IMR-90 (cell line): ENCODE data around the gene CASP7. TPM values are rescaled to one million over a fixed set of nuclear protein-coding genes. Genes with fewer than 3 reads are reported as not detected.
"Not testable (repeated sequence)": the region's sequence is repeated elsewhere in the genome, so short reads cannot be mapped to it uniquely, and the experiment has no call there.

Experiments used
- ATAC-seq: fragments of 200-7000 bp; cut with Tn5 transposase; 2 replicates; pipeline ENCODE4 v1.9.1; 2020; ENCODE audit warnings: low read depth, mild to moderate bottlenecking, moderate library complexity
- BruUV-seq: library from RNA; stranded (reverse); fragments of 400-500 nt; replicated peaks from 2 replicates; lab custom pipeline; 2021; lab: Mats Ljungman, UMichigan
- CTCF ChIA-PET: fragments of 300-600 bp; formaldehyde crosslinking; extraction: SDS; loops from one replicate; lab custom pipeline; 2021; ENCODE audit warnings: antibody characterized with exemption; lab: Yijun Ruan, JAX
- POLR2A ChIA-PET: fragments of 300-600 bp; sonication (Branson Sonifier 250); formaldehyde crosslinking; loops from one replicate; lab custom pipeline; 2022; ENCODE audit warnings: antibody characterized with exemption; ENCODE audit not compliant: unreplicated experiment; lab: Charles Lee
- DNase-seq: peaks from one replicate; pipeline ENCODE4 v3.0.0; 2013
- H2AFZ ChIP-seq: replicated peaks from 2 replicates; pipeline ENCODE3; 2013; ENCODE audit warnings: low read length, mild to moderate bottlenecking; ENCODE audit not compliant: poor library complexity
- H2AK5ac ChIP-seq: 2 replicates; pipeline ENCODE4 v1.6.1; 2013; ENCODE audit warnings: low read depth, low read length, inconsistent platforms
- H2AK9ac ChIP-seq: replicated peaks from 2 replicates; pipeline ENCODE3; 2013; ENCODE audit warnings: mild to moderate bottlenecking, low read depth, low read length, moderate library complexity; ENCODE audit not compliant: poor library complexity
- H2BK120ac ChIP-seq: 2 replicates; pipeline ENCODE4 v1.6.1; 2013; ENCODE audit warnings: low read depth, low read length, inconsistent platforms
- H2BK15ac ChIP-seq: 3 replicates; pipeline ENCODE4 v1.6.1; 2013; ENCODE audit warnings: low read depth, low read length, inconsistent platforms
- H2BK20ac ChIP-seq: 2 replicates; pipeline ENCODE4 v1.6.1; 2013; ENCODE audit warnings: low read depth, mild to moderate bottlenecking, inconsistent platforms, low read length, moderate library complexity
- H2BK5ac ChIP-seq: 2 replicates; pipeline ENCODE4 v1.6.1; 2013; ENCODE audit warnings: mild to moderate bottlenecking, low read depth, low read length, inconsistent platforms; ENCODE audit not compliant: poor library complexity, severe bottlenecking
- H3K14ac ChIP-seq: replicated peaks from 2 replicates; pipeline ENCODE4 v1.6.1; 2013; ENCODE audit warnings: low read depth, low read length, inconsistent platforms
- H3K18ac ChIP-seq: 2 replicates; pipeline ENCODE4 v1.6.1; 2013; ENCODE audit warnings: low read depth, low read length, control low read depth
- H3K23ac ChIP-seq: 2 replicates; pipeline ENCODE4 v1.6.1; 2013; ENCODE audit warnings: low read depth, low read length, inconsistent platforms
- H3K27ac ChIP-seq: 2 replicates; pipeline ENCODE4 v1.5.1; 2013; ENCODE audit warnings: mild to moderate bottlenecking, control low read depth, low read length; ENCODE audit not compliant: insufficient read depth
- H3K27me3 ChIP-seq: 2 replicates; pipeline ENCODE4 v1.6.1; 2013; ENCODE audit warnings: low read length; ENCODE audit not compliant: control insufficient read depth, insufficient read depth
- H3K36me3 ChIP-seq: 2 replicates; pipeline ENCODE4 v1.6.1; 2013; ENCODE audit warnings: low read length, mixed read lengths; ENCODE audit not compliant: control insufficient read depth, insufficient read depth
- H3K4ac ChIP-seq: 2 replicates; pipeline ENCODE4 v1.6.1; 2013; ENCODE audit warnings: low read depth, low read length, inconsistent platforms
- H3K4me1 ChIP-seq: 2 replicates; pipeline ENCODE4 v1.6.1; 2013; ENCODE audit warnings: low read length, mixed read lengths; ENCODE audit not compliant: control insufficient read depth, insufficient read depth
- H3K4me2 ChIP-seq: 2 replicates; pipeline ENCODE4 v1.6.1; 2013; ENCODE audit warnings: low read depth, mild to moderate bottlenecking, control low read depth, low read length, moderate library complexity
- H3K4me3 ChIP-seq: 2 replicates; pipeline ENCODE4 v1.5.1; 2013; ENCODE audit warnings: low read depth, mild to moderate bottlenecking, control low read depth, low read length, moderate library complexity; ENCODE audit not compliant: insufficient read depth
- H3K56ac ChIP-seq: 2 replicates; pipeline ENCODE4 v1.6.1; 2013; ENCODE audit warnings: low read length, inconsistent platforms; ENCODE audit not compliant: insufficient read depth; ENCODE audit errors: extremely low read depth
- H3K79me1 ChIP-seq, 2 experiments: 2 replicates each; pipeline ENCODE4 v1.6.1; 2013; ENCODE audit warnings: low read length in 2 of 2, inconsistent platforms in 1 of 2, low read depth in 1 of 2
- H3K9ac ChIP-seq: 2 replicates; pipeline ENCODE4 v1.6.1; 2013; ENCODE audit warnings: low read depth, low read length, control low read depth
- H3K9me1 ChIP-seq: 2 replicates; pipeline ENCODE4 v1.6.1; 2013; ENCODE audit warnings: low read length, inconsistent platforms; ENCODE audit not compliant: insufficient read depth
- H3K9me3 ChIP-seq: 2 replicates; pipeline ENCODE4 v1.6.1; 2013; ENCODE audit warnings: low read length; ENCODE audit not compliant: control insufficient read depth, insufficient read depth
- H4K20me1 ChIP-seq: 2 replicates; pipeline ENCODE4 v1.6.1; 2013; ENCODE audit warnings: low read length, inconsistent platforms; ENCODE audit not compliant: insufficient read depth
- H4K5ac ChIP-seq: 2 replicates; pipeline ENCODE4 v1.6.1; 2013; ENCODE audit warnings: mild to moderate bottlenecking, low read depth, low read length, control low read depth
- H4K8ac ChIP-seq, 2 experiments: 2 replicates each; pipeline ENCODE4 v1.6.1; 2013; ENCODE audit warnings: low read depth in 2 of 2, low read length in 2 of 2, control low read depth in 1 of 2, inconsistent platforms in 1 of 2
- H4K91ac ChIP-seq: 2 replicates; pipeline ENCODE4 v1.6.1; 2013; ENCODE audit warnings: low read depth, low read length, inconsistent platforms; ENCODE audit not compliant: insufficient read depth
- MAFK ChIP-seq: IDR thresholded peaks from 2 replicates; pipeline ENCODE4 v1.6.1; 2012; ENCODE audit warnings: low read depth, low read length, improper control_type of control experiment
- MXI1 ChIP-seq: IDR thresholded peaks from 2 replicates; pipeline ENCODE4 v1.6.1; 2012; ENCODE audit warnings: low read depth, mild to moderate bottlenecking, low read length, moderate library complexity, borderline replicate concordance
- NFE2L2 ChIP-seq: fragments of 150-350 bp; IDR thresholded peaks from 2 replicates; pipeline ENCODE4 v1.6.1; 2016; ENCODE audit warnings: low read depth, mild to moderate bottlenecking, low read length
- RAD21 ChIP-seq: IDR thresholded peaks from 2 replicates; pipeline ENCODE4 v1.6.1; 2012; ENCODE audit warnings: low read length, improper control_type of control experiment
- SMC3 ChIP-seq: fragments of 150-350 bp; IDR thresholded peaks from 2 replicates; pipeline ENCODE4 v1.6.1; 2016; ENCODE audit warnings: low read depth, mild to moderate bottlenecking, antibody characterized with exemption, low read length, moderate library complexity
- WGBS, 2 experiments: methylation state at CpG; one replicate each; pipeline versions ENCODE4 v1.1.5 to v1.1.7; 2013; ENCODE audit warnings: missing lambda C conversion rate in 2 of 2; ENCODE audit not compliant: insufficient read length in 1 of 2; ENCODE audit errors: extremely low coverage in 2 of 2; 5-methylcytosine and 5-hydroxymethylcytosine counted together
- dilution Hi-C: fragments of 300-500 bp; cut with HindIII; formaldehyde crosslinking; loops from one replicate; pipeline ENCODE4 v1.14.3; 2018; ENCODE audit warnings: low sequenced_read_pairs; ENCODE audit not compliant: unreplicated experiment
- in situ Hi-C: fragments of 300-500 bp; cut with MboI; formaldehyde crosslinking; loops from 3 replicates; pipeline ENCODE4 v1.14.3; 2019; ENCODE audit warnings: low sequenced_read_pairs, inconsistent platforms, mixed read lengths
- intact Hi-C: fragments of 100-400 bp; cut with micrococcal nuclease; formaldehyde crosslinking; loops from 2 replicates; pipeline ENCODE4 v1.10.0; 2022
- polyA plus RNA-seq, 3 experiments: library from polyadenylated mRNA; depleted of rRNA; stranded (reverse); fragments of >200 nt; gene quantifications; 2 replicates each; pipeline ENCODE4 v1.2.3, GENCODE V29; 2012; ENCODE audit warnings: low replicate concordance in 1 of 3
- total RNA-seq: library from RNA; depleted of rRNA; stranded (reverse); fragments of >200 nt; gene quantifications from 2 replicates; pipeline ENCODE4 v1.2.3, GENCODE V29; 2012
- TF ChIP-seq, protein P1 (sequence below): fragments of 150-350 bp; IDR thresholded peaks from 2 replicates; pipeline ENCODE4 v1.6.1; 2017; ENCODE audit warnings: mild to moderate bottlenecking, antibody characterized with exemption, low read length, low read depth
- TF ChIP-seq, protein P2 (sequence below): fragments of 150-350 bp; IDR thresholded peaks from 2 replicates; pipeline ENCODE4 v1.6.1; 2016; ENCODE audit warnings: low read depth, mild to moderate bottlenecking, low read length, moderate library complexity, borderline replicate concordance

CASP7 gene
- total and polyA plus RNA-seq, 2 of the 4 experiments (the other 2 are of a cell fraction) = 15.1 to 16.7 TPM

DNA sequence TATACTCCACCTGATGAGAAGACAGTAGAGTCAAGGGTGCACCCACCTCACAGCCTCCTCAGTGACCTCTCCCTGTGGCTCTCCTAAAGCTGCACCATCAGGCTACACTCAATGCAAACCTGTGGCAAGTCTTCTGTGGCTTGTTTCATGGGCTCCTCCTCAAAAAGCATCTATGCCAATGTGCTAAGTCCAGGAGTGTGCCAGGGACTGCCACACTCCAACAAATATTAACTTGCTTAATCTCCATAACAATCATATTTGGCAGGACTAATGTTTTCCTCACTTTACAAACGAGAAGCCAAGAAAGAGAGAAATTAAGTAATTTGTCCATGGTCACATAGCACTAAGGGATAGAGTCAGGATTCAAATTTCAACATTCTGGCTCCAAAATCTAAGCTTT lies 27.8 kb upstream of the CASP7 start:
- Histone ChIP-seq H3K18ac (no peak overlapping the region), H3K36me3 (no peaks in the 10 kb centered on the region), H3K27ac (no peak overlapping the region), H3K9me1 (no peaks in the 10 kb centered on the region), H3K14ac (no peak overlapping the region), H2BK120ac (no peak overlapping the region), H3K9ac (no peak overlapping the region), H4K5ac (no peak overlapping the region), H4K20me1 (no peaks in the 10 kb centered on the region), H3K4me2 (no peak overlapping the region), H3K4ac (no peak overlapping the region), H3K9me3 (no peaks in the 10 kb centered on the region), H3K23ac (no peak overlapping the region), H2AK9ac (no peak overlapping the region), H3K27me3 (peaks cover 15% of the 10 kb centered on the region), H2BK5ac (no peak overlapping the region), H2AK5ac (no peak overlapping the region), H3K4me3 (no peak overlapping the region), H4K8ac (no peak overlapping the region), H2BK15ac (no peak overlapping the region), H2AFZ (no peak overlapping the region), H4K91ac (no peak overlapping the region), H3K4me1 (no peaks in the 10 kb centered on the region), H2BK20ac (no peak overlapping the region), H3K56ac (no peak overlapping the region), H3K79me1 (no peaks in the 10 kb centered on the region)
- intact Hi-C loops = no loop called here
- ATAC-seq = no peak
- in situ Hi-C loops = no loop called here
- ChIA-PET POLR2A (no interaction called here), CTCF (no interaction called here)
- no CpG with 5 or more reads among the region's 1 CpG for WGBS, 2 experiments
- dilution Hi-C loops = no loop called here
- BruUV-seq = no TSS peak
- no peak for DNase-seq
- TF ChIP-seq SMC3 (no peak), MAFK (no peak), MXI1 (no peak), RAD21 (no peak), NFE2L2 (no peak)
- TF ChIP-seq, protein P1, sequence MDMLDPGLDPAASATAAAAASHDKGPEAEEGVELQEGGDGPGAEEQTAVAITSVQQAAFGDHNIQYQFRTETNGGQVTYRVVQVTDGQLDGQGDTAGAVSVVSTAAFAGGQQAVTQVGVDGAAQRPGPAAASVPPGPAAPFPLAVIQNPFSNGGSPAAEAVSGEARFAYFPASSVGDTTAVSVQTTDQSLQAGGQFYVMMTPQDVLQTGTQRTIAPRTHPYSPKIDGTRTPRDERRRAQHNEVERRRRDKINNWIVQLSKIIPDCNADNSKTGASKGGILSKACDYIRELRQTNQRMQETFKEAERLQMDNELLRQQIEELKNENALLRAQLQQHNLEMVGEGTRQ = no peak
- TF ChIP-seq, protein P2, sequence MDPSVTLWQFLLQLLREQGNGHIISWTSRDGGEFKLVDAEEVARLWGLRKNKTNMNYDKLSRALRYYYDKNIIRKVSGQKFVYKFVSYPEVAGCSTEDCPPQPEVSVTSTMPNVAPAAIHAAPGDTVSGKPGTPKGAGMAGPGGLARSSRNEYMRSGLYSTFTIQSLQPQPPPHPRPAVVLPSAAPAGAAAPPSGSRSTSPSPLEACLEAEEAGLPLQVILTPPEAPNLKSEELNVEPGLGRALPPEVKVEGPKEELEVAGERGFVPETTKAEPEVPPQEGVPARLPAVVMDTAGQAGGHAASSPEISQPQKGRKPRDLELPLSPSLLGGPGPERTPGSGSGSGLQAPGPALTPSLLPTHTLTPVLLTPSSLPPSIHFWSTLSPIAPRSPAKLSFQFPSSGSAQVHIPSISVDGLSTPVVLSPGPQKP = no peak

DNA sequence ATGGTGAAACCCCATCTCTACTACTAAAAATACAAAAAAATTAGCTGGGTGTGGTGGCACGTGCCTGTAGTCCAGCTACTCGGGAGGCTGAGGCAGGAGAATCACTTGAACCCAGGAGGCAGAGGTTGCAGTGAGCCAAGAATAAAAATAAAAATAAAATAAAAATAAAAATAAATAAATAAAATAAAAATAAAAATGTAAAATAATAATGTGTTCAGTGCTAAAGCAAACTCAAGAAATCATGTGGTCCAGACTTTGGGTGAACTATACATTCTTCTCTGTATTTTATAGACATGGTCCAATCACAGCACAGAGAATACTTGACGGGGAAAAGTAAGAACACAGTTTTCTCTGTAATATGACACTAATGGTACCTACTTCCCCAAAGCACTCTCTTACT lies 27.3 kb upstream of the CASP7 start:
- H3K36me3 ChIP-seq, H3K9me3 ChIP-seq, H3K27ac ChIP-seq, BruUV-seq, DNase-seq, H3K79me1 ChIP-seq, H2BK15ac ChIP-seq, H3K14ac ChIP-seq, dilution Hi-C loops, H4K20me1 ChIP-seq, H2BK5ac ChIP-seq, intact Hi-C loops, H3K23ac ChIP-seq, H3K18ac ChIP-seq, H4K5ac ChIP-seq, H3K4me2 ChIP-seq, H4K91ac ChIP-seq, H2BK20ac ChIP-seq, CTCF ChIA-PET, H4K8ac ChIP-seq, H3K4ac ChIP-seq, H2AFZ ChIP-seq, in situ Hi-C loops, H3K9ac ChIP-seq, H3K9me1 ChIP-seq, POLR2A ChIA-PET, H2BK120ac ChIP-seq, H3K4me1 ChIP-seq, H3K4me3 ChIP-seq, H2AK5ac ChIP-seq, H2AK9ac ChIP-seq, H3K56ac ChIP-seq, ATAC-seq: not testable (repeated sequence)
- H3K27me3 ChIP-seq = peaks cover 14% of the 10 kb centered on the region
- WGBS, 2 experiments = no CpG with 5 or more reads among the region's 3 CpGs
